ENCODE data around the gene TMPRSS13. TPM values are rescaled to one million over a fixed set of nuclear protein-coding genes. Genes with fewer than 3 reads are reported as not detected.

The TMPRSS13 gene
- polyA plus RNA-seq, 3 donors = 0.17 to 2.4 (median 0.37) TPM

DNA sequence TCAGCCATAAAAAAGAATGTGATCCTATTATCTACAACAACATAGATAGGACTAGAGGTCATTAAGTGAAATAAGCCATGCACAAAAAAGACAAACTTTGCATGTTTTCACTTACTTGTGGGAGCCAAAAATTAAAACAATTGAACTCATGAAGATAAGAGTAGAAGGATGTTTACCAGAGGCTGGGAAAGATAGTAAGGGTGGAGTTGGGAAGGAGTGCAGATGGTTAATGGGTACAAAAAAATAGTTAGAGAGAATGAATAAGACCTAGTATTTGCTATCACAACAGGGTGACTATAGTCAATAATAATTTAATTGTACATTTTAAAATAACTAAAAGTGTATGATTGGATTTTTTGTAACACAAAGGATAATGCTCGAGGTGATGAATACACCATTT lies 29.7 kb upstream of the TMPRSS13 start:
- no CpG with 5 or more reads among the region's 1 CpG for WGBS (ENCODE audit: insufficient coverage)
- H4K20me1 ChIP-seq (ENCODE audit: insufficient read depth, low read length) = no peaks in the 10 kb centered on the region
- Mint-ChIP-seq H3K9me3 (peaks cover 18 to 26% (median 21%) of the 10 kb centered on the region in 7 donors), H3K36me3 (peaks cover 22 to 25% of the 10 kb centered on the region in 2 donors), H3K27ac (peak overlapping the region in 4 of 7 donors; percentile 9 to 87 (median 42)), H3K4me3 (no peak overlapping the region), H3K27me3 (ENCODE audit: low read depth in 3 of 3) (no peaks in the 10 kb centered on the region), H3K4me1 (peaks cover 24% of the 10 kb centered on the region)
- intact Hi-C loops (cut with micrococcal nuclease) = loop anchor here in 1 of 2 donors (10.0 kb wide), 1 partner anchor 534 kb away; no protein-coding TSS in a partner anchor
- H3K4me3 ChIP-seq (replicated peaks in 1 of 3; ENCODE audit: low read depth in 2 of 3, low read length in 3 of 3) = peak overlapping the region in 1 of 3 experiments; percentile 7
- H3K36me3 ChIP-seq (replicated peaks in 1 of 2; ENCODE audit: control insufficient read depth in 1 of 2, insufficient read depth in 2 of 2, low read length in 2 of 2) = no peaks in the 10 kb centered on the region
- peaks cover 18 to 25% of the 10 kb centered on the region in 2 donors for H3K4me1 ChIP-seq (ENCODE audit: control insufficient read depth in 1 of 2, insufficient read depth in 2 of 2, low read length in 2 of 2)
- no peaks in the 10 kb centered on the region for H3K27me3 ChIP-seq (ENCODE audit: control insufficient read depth in 2 of 2, insufficient read depth in 2 of 2, low read length in 2 of 2)
- no peak overlapping the region for H2AFZ ChIP-seq (ENCODE audit: insufficient read depth, low read depth, low read length, poor library complexity, severe bottlenecking)
- TF ChIP-seq, protein P1, sequence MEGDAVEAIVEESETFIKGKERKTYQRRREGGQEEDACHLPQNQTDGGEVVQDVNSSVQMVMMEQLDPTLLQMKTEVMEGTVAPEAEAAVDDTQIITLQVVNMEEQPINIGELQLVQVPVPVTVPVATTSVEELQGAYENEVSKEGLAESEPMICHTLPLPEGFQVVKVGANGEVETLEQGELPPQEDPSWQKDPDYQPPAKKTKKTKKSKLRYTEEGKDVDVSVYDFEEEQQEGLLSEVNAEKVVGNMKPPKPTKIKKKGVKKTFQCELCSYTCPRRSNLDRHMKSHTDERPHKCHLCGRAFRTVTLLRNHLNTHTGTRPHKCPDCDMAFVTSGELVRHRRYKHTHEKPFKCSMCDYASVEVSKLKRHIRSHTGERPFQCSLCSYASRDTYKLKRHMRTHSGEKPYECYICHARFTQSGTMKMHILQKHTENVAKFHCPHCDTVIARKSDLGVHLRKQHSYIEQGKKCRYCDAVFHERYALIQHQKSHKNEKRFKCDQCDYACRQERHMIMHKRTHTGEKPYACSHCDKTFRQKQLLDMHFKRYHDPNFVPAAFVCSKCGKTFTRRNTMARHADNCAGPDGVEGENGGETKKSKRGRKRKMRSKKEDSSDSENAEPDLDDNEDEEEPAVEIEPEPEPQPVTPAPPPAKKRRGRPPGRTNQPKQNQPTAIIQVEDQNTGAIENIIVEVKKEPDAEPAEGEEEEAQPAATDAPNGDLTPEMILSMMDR (IDR thresholded peaks at IDR 0.05) = no peak
- DNase-seq = no peak
- H3K9ac ChIP-seq (ENCODE audit: insufficient read depth, low read length, poor library complexity, severe bottlenecking) = no peak overlapping the region
- H3K9me3 ChIP-seq (replicated peaks in 1 of 2; ENCODE audit: control insufficient read depth in 1 of 2, insufficient read depth in 1 of 2, low read length in 2 of 2) = peaks cover 6 to 19% of the 10 kb centered on the region in 2 donors
- H3K4me2 ChIP-seq (replicated peaks; ENCODE audit: extremely low read depth, low read length, poor library complexity, severe bottlenecking) = no peak overlapping the region
- peak overlapping the region in 1 of 2 donors; percentile 33 for H3K27ac ChIP-seq (ENCODE audit: low read depth in 1 of 2, low read length in 2 of 2)
- no peaks in the 10 kb centered on the region for H3K79me2 ChIP-seq (ENCODE audit: insufficient read depth, low read length)

DNA sequence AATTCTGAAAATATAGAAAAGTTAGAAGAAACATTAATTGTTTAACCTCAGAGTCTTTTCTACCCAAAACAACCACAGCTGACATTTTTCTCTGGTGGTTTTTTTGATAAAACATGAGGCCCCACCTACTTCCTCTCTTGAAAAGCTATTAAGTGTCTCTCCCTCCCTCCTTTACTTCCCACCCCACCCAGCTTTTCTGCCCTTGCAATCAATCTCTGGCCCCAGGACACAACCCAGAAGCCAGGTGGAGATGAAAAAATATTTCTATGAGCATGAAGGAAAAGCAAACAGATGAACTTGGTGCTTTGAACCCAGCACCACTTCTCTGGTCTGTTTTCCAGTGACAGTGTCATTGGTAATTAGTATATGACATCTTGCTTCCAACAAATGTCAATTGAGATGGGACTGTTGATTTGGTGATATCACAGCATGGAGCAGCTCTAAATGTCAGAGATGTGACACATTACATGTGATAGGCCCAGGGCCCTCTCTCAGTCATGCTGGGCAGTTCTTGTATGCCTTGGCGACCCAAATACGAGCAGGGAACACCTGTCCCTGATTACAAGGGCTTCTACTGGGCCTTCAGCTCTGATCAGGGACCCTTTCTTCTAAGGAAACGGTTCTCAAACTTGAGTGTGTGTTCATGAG lies 23.9 kb upstream of the TMPRSS13 start:
- intact Hi-C loops (cut with micrococcal nuclease) = loop anchor here (5.0 to 10.0 kb wide), 2 partner anchors 34 to 528 kb away; partner anchors contain the start of gene IL10RA (in 2 of the 2)
- H3K36me3 Mint-ChIP-seq = peaks cover 11 to 15% of the 10 kb centered on the region in 2 donors
- no peaks in the 10 kb centered on the region for H3K27me3 ChIP-seq (ENCODE audit: control insufficient read depth in 2 of 2, insufficient read depth in 2 of 2, low read length in 2 of 2)
- TF ChIP-seq, protein P1 (IDR thresholded peaks at IDR 0.05) = no peak
- no peaks in the 10 kb centered on the region for H3K79me2 ChIP-seq (ENCODE audit: insufficient read depth, low read length)
- peak overlapping the region; percentile 46 for H3K4me2 ChIP-seq (replicated peaks; ENCODE audit: extremely low read depth, low read length, poor library complexity, severe bottlenecking)
- WGBS (ENCODE audit: insufficient coverage) = 83% methylated on average over 2 of the region's 3 CpGs
- peaks cover 6 to 10% of the 10 kb centered on the region in 2 donors for H3K9me3 ChIP-seq (replicated peaks in 1 of 2; ENCODE audit: control insufficient read depth in 1 of 2, insufficient read depth in 1 of 2, low read length in 2 of 2)
- peak overlapping the region in 6 of 7 donors; percentile 46 to 83 (median 70) for H3K27ac Mint-ChIP-seq
- H3K27me3 Mint-ChIP-seq (ENCODE audit: low read depth in 3 of 3) = no peaks in the 10 kb centered on the region
- H3K9ac ChIP-seq (ENCODE audit: insufficient read depth, low read length, poor library complexity, severe bottlenecking) = no peak overlapping the region
- no peak overlapping the region for H2AFZ ChIP-seq (ENCODE audit: insufficient read depth, low read depth, low read length, poor library complexity, severe bottlenecking)
- no peaks in the 10 kb centered on the region for H3K36me3 ChIP-seq (replicated peaks in 1 of 2; ENCODE audit: control insufficient read depth in 1 of 2, insufficient read depth in 2 of 2, low read length in 2 of 2)
- H4K20me1 ChIP-seq (ENCODE audit: insufficient read depth, low read length) = no peaks in the 10 kb centered on the region
- H3K4me1 Mint-ChIP-seq = peaks cover 60% of the 10 kb centered on the region
- H3K27ac ChIP-seq (ENCODE audit: low read depth in 1 of 2, low read length in 2 of 2) = peak overlapping the region in 1 of 2 donors; percentile 63
- peaks cover 9 to 15% (median 12%) of the 10 kb centered on the region in 7 donors for H3K9me3 Mint-ChIP-seq
- peaks cover 53 to 56% of the 10 kb centered on the region in 2 donors for H3K4me1 ChIP-seq (ENCODE audit: control insufficient read depth in 1 of 2, insufficient read depth in 2 of 2, low read length in 2 of 2)
- H3K4me3 Mint-ChIP-seq = no peak overlapping the region
- H3K4me3 ChIP-seq (replicated peaks in 1 of 3; ENCODE audit: low read depth in 2 of 3, low read length in 3 of 3) = peak overlapping the region in 1 of 3 experiments; percentile 26
- DNase-seq = peak in 1 of 3 donors; percentile 43
